HG02678 (cell line): ENCODE data around the gene CIC.
"Not testable (repeated sequence)": the region's sequence is repeated elsewhere in the genome, so short reads cannot be mapped to it uniquely, and the experiment has no call there.

Experiments used
- ATAC-seq: cut with Tn5 transposase; IDR thresholded peaks from one replicate; pipeline ENCODE4 v1.9.1; 2021; ENCODE audit warnings: mild to moderate bottlenecking, moderate library complexity; ENCODE audit not compliant: unreplicated experiment

Gene CIC

GRCh38 chr19:42328854-42329253, 59.8 kb downstream of the CIC start:
- ATAC-seq: no peak

DNA sequence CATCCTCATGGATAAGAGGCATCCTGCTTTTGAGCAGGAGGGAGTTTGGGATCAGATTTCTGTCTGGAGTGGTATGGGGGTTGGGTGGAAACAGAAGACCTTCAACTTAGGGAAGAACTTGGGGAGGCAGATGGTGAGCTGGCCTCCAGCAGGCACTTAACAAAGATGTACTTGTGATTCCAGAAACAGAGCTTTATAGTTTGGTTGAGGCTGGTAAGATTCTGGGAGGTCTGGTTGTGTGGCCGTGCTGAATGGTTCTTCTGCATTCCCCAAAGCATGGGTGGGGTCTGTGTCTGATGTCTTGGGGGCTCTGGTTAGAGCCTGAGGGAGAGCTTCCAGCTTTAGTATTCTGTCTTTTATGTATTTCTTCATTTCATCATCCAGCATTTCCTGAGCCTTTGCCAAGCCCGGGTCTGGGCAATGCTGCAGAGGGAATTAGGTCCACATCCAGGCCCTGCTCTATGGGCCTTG, 61.2 kb downstream of the CIC start:
- ATAC-seq: no peak

DNA sequence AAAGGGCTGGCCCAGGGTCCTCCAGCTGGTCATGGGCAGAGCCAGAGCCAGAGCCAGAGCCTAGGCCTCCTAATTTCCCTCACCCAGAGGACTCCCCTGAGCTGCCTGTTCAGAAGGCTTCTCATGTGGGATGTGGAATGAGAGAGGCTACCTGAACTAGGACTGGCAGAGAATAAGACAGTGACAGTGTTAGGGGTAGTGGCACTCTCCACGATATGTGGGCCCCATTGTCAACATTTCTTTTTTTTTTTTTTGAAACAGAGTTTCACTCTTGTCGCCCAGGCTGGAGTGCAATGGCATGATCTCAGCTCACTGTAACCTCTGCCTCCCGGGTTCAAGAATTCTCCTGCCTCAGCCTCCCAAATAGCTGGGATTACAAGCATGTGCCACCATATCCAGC, 62.3 kb downstream of the CIC start:
- not testable (repeated sequence) for ATAC-seq

DNA sequence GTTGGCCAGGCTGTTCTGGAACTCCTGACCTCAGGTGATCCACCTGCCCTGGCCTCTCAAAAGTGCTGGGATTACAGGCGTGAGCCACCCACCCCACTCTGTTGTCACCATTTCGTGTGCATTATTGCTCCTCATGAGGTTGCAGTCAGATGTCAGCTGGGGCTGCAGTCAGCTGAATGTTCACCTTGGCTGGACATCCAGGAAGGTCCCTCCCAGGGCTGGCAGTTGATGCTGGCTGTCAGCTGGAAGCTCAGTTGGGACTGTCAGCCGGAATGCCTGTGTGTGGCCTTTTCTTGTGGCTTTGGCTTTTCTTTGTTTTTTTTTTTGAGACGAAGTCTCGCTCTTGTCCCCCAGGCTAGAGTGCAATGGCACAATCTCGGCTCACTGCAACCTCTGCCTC, 63.0 kb downstream of the CIC start:
- no peak for ATAC-seq

DNA sequence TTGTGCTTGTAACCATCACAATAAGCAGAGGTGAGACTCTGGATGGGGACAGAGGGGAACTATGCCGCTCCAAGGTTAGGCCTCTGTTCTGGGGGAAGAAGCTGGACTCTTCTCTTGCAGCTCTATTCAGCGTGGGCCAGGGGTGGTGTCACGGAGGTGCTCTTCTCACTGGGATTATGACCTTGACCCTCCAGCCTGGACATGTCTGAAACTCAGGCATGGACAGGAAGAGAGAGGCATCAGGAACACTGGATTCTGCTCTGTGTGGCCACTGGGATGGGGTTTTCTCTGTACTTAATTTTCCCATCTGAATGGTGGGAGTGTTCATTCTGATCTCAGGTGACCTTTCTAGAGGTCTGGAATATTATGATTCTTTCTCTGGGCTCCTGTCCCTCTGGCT, 64.0 kb downstream of the CIC start:
- ATAC-seq: no peak

DNA sequence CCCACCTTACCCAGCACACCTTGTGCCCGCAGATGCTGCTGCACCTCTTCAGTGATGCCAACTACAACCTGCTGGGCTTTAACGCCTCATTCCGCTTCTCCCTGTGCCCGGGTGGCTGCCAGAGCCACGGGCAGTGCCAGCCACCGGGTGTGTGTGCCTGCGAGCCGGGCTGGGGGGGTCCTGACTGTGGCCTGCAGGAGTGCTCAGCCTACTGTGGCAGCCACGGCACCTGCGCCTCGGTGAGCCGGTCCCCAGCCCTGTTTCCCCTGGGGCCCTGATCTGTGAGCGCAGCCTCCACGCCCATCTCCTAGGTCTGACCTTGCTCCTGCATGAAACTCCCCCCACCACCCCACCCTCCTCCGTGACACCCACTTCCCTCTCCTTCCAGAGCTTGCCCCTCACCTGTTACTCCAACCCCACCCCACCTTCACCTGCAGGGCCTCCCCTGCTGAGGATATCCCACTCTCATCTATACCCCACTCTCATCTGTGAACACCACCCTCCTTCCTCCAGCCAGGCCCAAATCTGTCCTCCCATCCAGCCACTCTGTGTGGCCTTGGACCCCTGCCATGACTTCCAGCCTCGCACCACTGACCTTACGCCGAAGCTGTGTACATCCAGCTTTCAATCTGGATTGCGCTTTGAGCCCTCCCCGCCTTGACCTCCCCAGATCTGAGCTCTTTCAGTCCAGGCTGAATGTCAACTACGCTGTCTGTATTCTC, 65.1 kb downstream of the CIC start:
- ATAC-seq: no peak

DNA sequence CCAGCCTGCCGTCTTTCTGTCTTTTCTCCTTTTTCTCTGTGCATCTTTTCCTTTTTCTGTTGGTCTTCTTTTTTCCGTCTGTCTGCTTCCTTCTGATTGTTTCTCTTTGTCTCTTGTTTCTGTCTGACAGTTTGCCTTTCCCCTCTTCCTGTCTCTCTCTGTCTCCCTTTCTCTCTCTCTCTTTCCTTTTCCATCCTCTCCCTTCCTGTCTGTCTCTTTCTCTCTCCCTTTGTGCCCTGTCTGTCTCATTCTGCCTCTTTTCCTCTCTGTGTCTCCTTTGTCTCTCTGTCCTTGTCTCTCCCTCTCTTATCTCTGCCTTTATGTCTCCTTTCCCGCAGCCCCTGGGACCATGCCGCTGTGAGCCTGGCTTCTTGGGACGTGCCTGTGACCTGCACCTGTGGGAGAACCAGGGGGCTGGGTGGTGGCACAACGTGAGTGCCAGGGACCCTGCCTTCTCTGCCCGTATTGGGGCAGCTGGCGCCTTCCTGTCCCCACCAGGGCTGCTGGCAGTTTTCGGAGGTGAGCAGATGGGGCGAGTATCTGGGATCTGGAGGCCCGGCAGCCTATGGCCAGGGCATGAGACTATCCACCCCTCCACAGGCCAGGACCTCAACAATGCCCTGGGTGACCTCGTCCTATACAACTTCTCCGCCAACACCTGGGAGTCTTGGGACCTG, 65.8 kb downstream of the CIC start:
- no peak for ATAC-seq

DNA sequence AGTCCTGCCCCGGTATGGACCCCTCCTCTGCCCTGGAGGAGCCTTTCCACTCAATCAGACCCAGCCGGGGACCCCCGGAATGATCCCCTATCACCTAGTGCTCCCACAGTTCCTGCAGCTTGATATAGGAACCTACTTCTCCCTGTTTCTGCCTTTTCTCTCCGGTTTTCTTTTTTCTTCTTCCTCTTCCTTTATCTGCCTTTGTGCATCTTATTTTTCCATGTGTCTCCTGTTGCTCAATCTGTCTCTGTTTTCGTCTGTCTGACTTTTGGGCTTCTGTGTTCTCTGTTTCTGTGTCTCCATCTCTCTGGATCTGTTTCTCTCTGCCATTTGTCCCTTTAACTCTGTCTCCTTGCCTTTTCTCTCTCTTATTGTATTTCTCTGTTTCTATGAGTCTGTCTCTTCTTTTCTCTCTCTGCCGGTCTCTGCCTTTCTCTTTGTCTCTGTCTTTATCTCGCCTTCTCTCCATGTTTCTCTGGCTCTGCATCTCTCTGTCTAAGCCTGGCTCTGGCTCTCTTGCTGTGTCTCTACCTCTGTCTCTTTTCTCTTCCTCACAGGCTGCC, 66.4 kb downstream of the CIC start:
- ATAC-seq: no peak

DNA sequence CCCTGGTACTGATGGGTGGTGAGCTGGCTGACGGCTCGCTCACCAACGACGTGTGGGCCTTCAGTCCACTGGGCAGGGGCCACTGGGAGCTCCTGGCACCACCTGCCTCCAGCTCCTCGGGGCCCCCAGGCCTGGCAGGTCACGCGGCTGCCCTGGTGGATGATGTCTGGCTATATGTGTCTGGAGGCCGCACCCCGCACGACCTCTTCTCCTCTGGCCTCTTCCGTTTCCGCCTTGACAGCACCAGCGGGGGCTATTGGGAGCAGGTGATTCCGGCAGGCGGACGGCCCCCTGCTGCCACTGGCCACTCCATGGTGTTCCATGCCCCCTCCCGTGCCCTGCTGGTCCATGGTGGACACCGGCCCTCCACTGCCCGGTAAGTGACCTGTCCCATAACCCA, 66.9 kb downstream of the CIC start:
- no peak for ATAC-seq

DNA sequence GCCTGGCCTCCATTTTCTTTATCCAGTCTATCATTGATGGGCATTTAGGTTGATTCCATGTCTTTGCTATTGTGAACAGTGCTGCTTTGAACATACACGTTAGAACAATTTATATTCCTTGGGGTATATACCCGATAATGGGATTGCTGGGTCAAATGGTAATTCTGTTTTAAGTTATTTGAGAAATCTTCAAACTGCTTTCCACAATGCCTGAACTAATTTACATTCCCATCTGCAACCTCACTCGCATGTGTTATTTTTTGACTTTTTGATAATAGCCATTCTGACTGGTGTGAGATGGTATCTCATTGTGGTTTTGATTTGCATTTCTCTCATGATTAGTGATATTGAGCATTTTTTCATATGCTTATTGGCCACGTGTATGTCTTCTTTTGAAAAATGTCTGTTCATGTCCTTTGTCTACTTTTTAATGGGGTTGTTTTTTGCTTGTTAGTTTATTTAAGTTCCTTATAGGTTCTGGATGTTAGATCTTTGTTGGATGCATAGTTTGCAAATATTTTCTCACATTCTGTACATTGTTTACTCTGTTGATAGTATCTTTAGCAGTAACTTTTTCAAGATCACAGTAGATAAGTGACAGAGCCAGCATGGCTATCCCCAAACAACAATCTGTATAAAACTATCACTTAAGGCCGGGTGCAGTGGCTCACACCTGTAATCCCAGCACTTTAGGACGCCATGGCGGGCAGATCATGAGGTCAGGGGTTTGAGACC, 70.2 kb downstream of the CIC start:
- ATAC-seq: not testable (repeated sequence)

DNA sequence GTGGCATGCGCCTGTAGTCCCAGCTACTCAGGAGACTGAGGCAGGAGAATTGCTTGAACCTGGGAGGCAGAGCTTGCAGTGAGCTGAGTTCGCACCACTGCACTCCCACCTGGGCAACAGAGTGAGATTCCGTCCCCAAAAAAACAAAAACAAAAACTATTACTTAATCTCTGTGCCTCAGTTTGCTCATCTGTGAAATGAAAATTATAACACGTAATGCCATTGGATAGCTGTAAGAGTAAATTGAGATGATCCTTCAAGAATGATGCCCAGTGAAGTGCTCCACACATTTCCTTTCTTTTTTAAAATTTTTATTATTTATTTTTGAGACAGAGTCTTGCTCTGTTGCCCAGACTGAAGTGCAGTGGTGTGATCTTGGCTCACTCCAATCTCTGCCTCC, 70.9 kb downstream of the CIC start:
- not testable (repeated sequence) for ATAC-seq

DNA sequence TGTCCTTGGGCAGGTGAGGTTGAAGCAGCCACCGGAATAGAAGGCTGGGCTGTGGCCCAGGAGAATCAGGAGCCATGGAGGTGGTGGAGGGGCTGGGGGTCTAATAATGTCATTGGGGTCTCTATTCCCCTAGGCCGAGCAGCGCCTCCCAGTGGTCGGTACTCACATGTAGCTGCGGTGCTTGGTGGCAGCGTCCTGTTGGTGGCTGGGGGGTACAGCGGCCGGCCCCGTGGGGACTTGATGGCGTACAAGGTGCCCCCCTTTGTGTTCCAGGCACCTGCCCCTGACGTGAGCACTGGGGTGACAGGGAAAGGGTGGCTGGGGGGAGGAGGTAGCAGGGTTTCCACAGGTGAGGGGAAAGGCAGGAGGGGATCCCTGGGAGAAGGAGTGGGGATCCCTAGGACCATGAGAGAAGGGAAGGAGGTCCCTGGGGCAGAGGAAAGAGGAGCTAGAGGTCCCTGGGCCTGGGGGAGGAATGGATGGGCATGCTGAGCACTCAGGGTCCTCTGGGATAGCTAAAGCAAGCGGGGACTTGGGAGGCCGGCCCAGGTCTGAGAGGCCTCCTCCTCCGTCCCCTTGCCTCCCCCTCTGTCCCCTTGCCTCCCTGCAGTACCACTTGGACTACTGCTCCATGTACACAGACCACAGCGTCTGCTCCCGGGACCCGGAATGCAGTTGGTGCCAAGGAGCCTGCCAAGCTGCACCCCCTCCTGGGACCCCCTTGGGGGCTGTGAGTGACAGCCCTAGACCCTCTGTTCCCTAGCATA, 74.5 kb downstream of the CIC start:
- no peak for ATAC-seq

GRCh38 chr19:42344336-42344893, 75.4 kb downstream of the CIC start:
- ATAC-seq: no peak
